H1 (cell line): ENCODE data around the gene HOXB7. TPM values are rescaled to one million over a fixed set of nuclear protein-coding genes. Genes with fewer than 3 reads are reported as not detected.

Experiments used
- CTCF ChIA-PET: fragments of 300-600 bp; sonication (Branson Sonifier 250); formaldehyde crosslinking; loops from one replicate; lab custom pipeline; 2021; ENCODE audit not compliant: partially characterized antibody; lab: Charles Lee
- POLR2A ChIA-PET: fragments of 300-600 bp; sonication (Branson Sonifier 250); formaldehyde crosslinking; loops from one replicate; lab custom pipeline; 2021; ENCODE audit warnings: inconsistent platforms; ENCODE audit not compliant: partially characterized antibody; lab: Charles Lee
- DNase-seq, 2 experiments: peaks; one replicate each; pipeline versions ENCODE4 v3.0.0 to v3.0.0-alpha.2; 2010 to 2022; ENCODE audit warnings: low spot score in 2 of 2, low read depth in 1 of 2, mixed read lengths in 1 of 2
- FAIRE-seq: peaks from 2 replicates; lab custom pipeline; 2011; peaks lifted over from hg19 to GRCh38; lab: Jason Lieb, UNC
- H2AFZ ChIP-seq: 2 replicates; pipeline ENCODE4 v1.8.1; 2012; ENCODE audit warnings: low read length, inconsistent platforms
- H2AK5ac ChIP-seq: 2 replicates; pipeline ENCODE4 v1.6.1; 2013; ENCODE audit warnings: low read depth, low read length
- H2BK120ac ChIP-seq: replicated peaks from 2 replicates; pipeline ENCODE3; 2013; ENCODE audit warnings: low read depth, low read length, inconsistent platforms
- H2BK12ac ChIP-seq: 2 replicates; pipeline ENCODE4 v1.6.1; 2013; ENCODE audit warnings: low read depth, low read length
- H2BK15ac ChIP-seq: 2 replicates; pipeline ENCODE4 v1.6.1; 2013; ENCODE audit warnings: low read length
- H2BK20ac ChIP-seq: 2 replicates; pipeline ENCODE4 v1.6.1; 2013; ENCODE audit warnings: low read length
- H2BK5ac ChIP-seq: 2 replicates; pipeline ENCODE4 v1.6.1; 2013; ENCODE audit warnings: low read depth, low read length
- H3K14ac ChIP-seq: 2 replicates; pipeline ENCODE4 v1.6.1; 2013; ENCODE audit warnings: inconsistent platforms; ENCODE audit not compliant: insufficient read length
- H3K18ac ChIP-seq: 2 replicates; pipeline ENCODE4 v1.6.1; 2013; ENCODE audit warnings: low read length; ENCODE audit errors: extremely low read depth
- H3K23ac ChIP-seq: 2 replicates; pipeline ENCODE4 v1.6.1; 2013; ENCODE audit warnings: inconsistent platforms; ENCODE audit not compliant: insufficient read length
- H3K23me2 ChIP-seq: 2 replicates; pipeline ENCODE4 v1.6.1; 2013; ENCODE audit warnings: low read depth, low read length
- H3K27ac ChIP-seq: 2 replicates; pipeline ENCODE4 v1.6.1; 2011; ENCODE audit warnings: low read depth, low read length, inconsistent platforms
- H3K27me3 ChIP-seq, 4 experiments: replicated peaks in 1 of 4; 1 replicate in 1 of 4; 2 replicates in 3 of 4; pipeline versions ENCODE4 v1.6.1 to v1.8.1; 2011 to 2013; ENCODE audit warnings: low read length in 3 of 4, mild to moderate bottlenecking in 3 of 4, inconsistent platforms in 2 of 4, mixed read lengths in 2 of 4, moderate library complexity in 1 of 4; ENCODE audit not compliant: control insufficient read depth in 3 of 4, insufficient read depth in 3 of 4; ENCODE audit errors: extremely low read depth in 1 of 4
- H3K36me3 ChIP-seq, 4 experiments: 2 replicates each; pipeline versions ENCODE4 v1.6.1 to v1.8.1; 2011 to 2013; ENCODE audit warnings: mild to moderate bottlenecking in 4 of 4, low read length in 3 of 4, moderate library complexity in 2 of 4, control low read depth in 1 of 4, inconsistent platforms in 1 of 4; ENCODE audit not compliant: insufficient read depth in 4 of 4, control insufficient read depth in 2 of 4
- H3K4ac ChIP-seq: replicated peaks from 2 replicates; pipeline ENCODE3; 2013; ENCODE audit warnings: low read length, low read depth, mixed read lengths, inconsistent platforms; ENCODE audit not compliant: insufficient read length
- H3K4me1 ChIP-seq, 4 experiments: replicated peaks in 1 of 4; 1 replicate in 1 of 4; 2 replicates in 3 of 4; pipeline versions ENCODE4 v1.6.1 to v1.8.1; 2011 to 2013; ENCODE audit warnings: low read length in 3 of 4, inconsistent platforms in 2 of 4, mixed read lengths in 1 of 4; ENCODE audit not compliant: insufficient read depth in 4 of 4, control insufficient read depth in 3 of 4
- H3K4me2 ChIP-seq, 2 experiments: 2 replicates each; pipeline versions ENCODE4 v1.6.1 to v1.8.1; 2011 to 2013; ENCODE audit warnings: low read depth in 2 of 2, low read length in 2 of 2, control low read depth in 1 of 2, inconsistent platforms in 1 of 2, mild to moderate bottlenecking in 1 of 2; ENCODE audit not compliant: insufficient read depth in 1 of 2
- H3K4me3 ChIP-seq, 4 experiments: fragments of 200-600, 300-600 bp in 1 of 4; sonication (generic), shearing (Covaris generic), sonication (Bioruptor Twin) in 1 of 4; 2 replicates each; pipeline versions ENCODE4 v1.5.1 to v1.8.1; 2011 to 2016; ENCODE audit warnings: low read length in 4 of 4, low read depth in 3 of 4, control low read depth in 2 of 4, inconsistent platforms in 2 of 4, mild to moderate bottlenecking in 2 of 4, mixed read lengths in 1 of 4, moderate library complexity in 1 of 4; ENCODE audit not compliant: insufficient read depth in 2 of 4; ENCODE audit errors: extremely low read depth in 1 of 4
- H3K56ac ChIP-seq: replicated peaks from 2 replicates; pipeline ENCODE3; 2013; ENCODE audit warnings: low read depth, mild to moderate bottlenecking, mixed read lengths, low read length, inconsistent platforms; ENCODE audit not compliant: insufficient read length
- H3K79me1 ChIP-seq: 2 replicates; pipeline ENCODE4 v1.6.1; 2013; ENCODE audit warnings: low read depth, low read length, control low read depth
- H3K79me2 ChIP-seq, 2 experiments: 2 replicates each; pipeline versions ENCODE4 v1.6.1 to v1.8.1; 2012 to 2013; ENCODE audit warnings: low read length in 2 of 2, mild to moderate bottlenecking in 2 of 2, inconsistent platforms in 1 of 2; ENCODE audit not compliant: insufficient read depth in 2 of 2, control insufficient read depth in 1 of 2
- H3K9ac ChIP-seq, 4 experiments: replicated peaks in 1 of 4; 1 replicate in 1 of 4; 2 replicates in 3 of 4; pipeline versions ENCODE4 v1.6.1 to v1.8.1; 2011 to 2013; ENCODE audit warnings: low read depth in 3 of 4, low read length in 3 of 4, control low read depth in 2 of 4, mild to moderate bottlenecking in 2 of 4, moderate library complexity in 2 of 4, inconsistent platforms in 1 of 4; ENCODE audit errors: extremely low read depth in 1 of 4
- H3K9me3 ChIP-seq, 2 experiments: 2 replicates each; pipeline versions ENCODE4 v1.6.1 to v1.8.1; 2012 to 2013; ENCODE audit warnings: mild to moderate bottlenecking in 2 of 2, moderate library complexity in 2 of 2, control low read depth in 1 of 2, inconsistent platforms in 1 of 2, low read depth in 1 of 2, low read length in 1 of 2, mixed read lengths in 1 of 2; ENCODE audit not compliant: insufficient read depth in 2 of 2
- H4K20me1 ChIP-seq, 2 experiments: replicated peaks in 1 of 2; 2 replicates each; pipeline versions ENCODE3 to v1.8.1; 2011 to 2013; ENCODE audit warnings: inconsistent platforms in 2 of 2, low read length in 2 of 2, mild to moderate bottlenecking in 1 of 2; ENCODE audit not compliant: insufficient read depth in 2 of 2, control insufficient read depth in 1 of 2
- H4K5ac ChIP-seq: 2 replicates; pipeline ENCODE4 v1.6.1; 2013; ENCODE audit warnings: low read length, low read depth, mixed read lengths, inconsistent platforms; ENCODE audit not compliant: insufficient read length
- H4K8ac ChIP-seq: 2 replicates; pipeline ENCODE4 v1.8.0; 2013; ENCODE audit warnings: mild to moderate bottlenecking, moderate library complexity, low read length, inconsistent platforms; ENCODE audit not compliant: insufficient read depth; ENCODE audit errors: extremely low read depth
- H4K91ac ChIP-seq: replicated peaks from 2 replicates; pipeline ENCODE3; 2013; ENCODE audit warnings: low read length, mixed read lengths, inconsistent platforms; ENCODE audit not compliant: insufficient read length
- CREB1 ChIP-seq: IDR thresholded peaks from 2 replicates; pipeline ENCODE4 v1.6.1; 2012; ENCODE audit warnings: inconsistent platforms
- GTF2F1 ChIP-seq: IDR thresholded peaks from 2 replicates; pipeline ENCODE4 v1.6.1; 2012; ENCODE audit warnings: low read depth, low read length, improper control_type of control experiment, borderline replicate concordance
- KDM4A ChIP-seq: IDR thresholded peaks from one replicate; pipeline ENCODE4 v1.7.1; 2012; ENCODE audit warnings: low read depth, mild to moderate bottlenecking, moderate library complexity, low read length, inconsistent platforms; ENCODE audit not compliant: severe bottlenecking
- RNF2 ChIP-seq: fragments of 200-900, 300-1000 bp; sonication (generic); IDR thresholded peaks from 2 replicates; pipeline ENCODE4 v1.7.1; 2016; ENCODE audit warnings: borderline replicate concordance, low read depth, mild to moderate bottlenecking, antibody characterized with exemption, low read length; ENCODE audit not compliant: poor library complexity, severe bottlenecking; ENCODE audit errors: missing control alignments
- RXRA ChIP-seq: IDR thresholded peaks from 2 replicates; pipeline ENCODE4 v1.6.1; 2011; ENCODE audit warnings: low read depth, mild to moderate bottlenecking, low read length, moderate library complexity; ENCODE audit not compliant: insufficient read depth
- SP1 ChIP-seq: IDR thresholded peaks from 2 replicates; pipeline ENCODE4 v1.6.1; 2011; ENCODE audit warnings: low read depth, low read length
- SRF ChIP-seq: IDR thresholded peaks from 2 replicates; pipeline ENCODE4 v1.6.1; 2011; ENCODE audit warnings: mild to moderate bottlenecking, low read depth, low read length, moderate library complexity
- SUZ12 ChIP-seq: fragments of 200-600 bp; sonication (generic); IDR thresholded peaks from 2 replicates; pipeline ENCODE4 v1.6.1; 2012; ENCODE audit warnings: mild to moderate bottlenecking, inconsistent platforms, low read length, moderate library complexity, mixed read lengths
- WGBS, 2 experiments: shearing (Covaris generic) in 1 of 2; methylation state at CpG; one replicate each; pipeline versions ENCODE4 v1.1.6 to v1.1.7; 2013 to 2015; ENCODE audit warnings: low lambda C conversion rate in 2 of 2, mixed read lengths in 2 of 2, inconsistent platforms in 1 of 2, low coverage in 1 of 2, missing lambda C conversion rate in 1 of 2; ENCODE audit not compliant: insufficient replicate concordance in 2 of 2, insufficient coverage in 1 of 2, insufficient read length in 1 of 2; ENCODE audit errors: extremely low coverage in 1 of 2, missing lambda C conversion rate in 1 of 2; 5-methylcytosine and 5-hydroxymethylcytosine counted together
- polyA plus RNA-seq, 7 experiments: library from polyadenylated mRNA; depleted of rRNA in 3 of 7; stranded (reverse) in 5 of 7; unstranded in 2 of 7; fragments of >200 nt in 5 of 7; fragments of 200-250 nt in 2 of 7; gene quantifications; 1 replicate in 5 of 7; 2 replicates in 1 of 7; 4 replicates in 1 of 7; pipeline versions ENCODE4 v1.2.1 to v1.2.3, GENCODE V29; 2011 to 2013; ENCODE audit warnings: missing spikeins in 2 of 7, mixed read lengths in 2 of 7
- total RNA-seq: library from RNA; stranded (reverse); fragmentation: NEBNext Ultra II Directional; extraction: Animal tissue kit (Norgen Biotek cat#: 25700); gene quantifications from 2 replicates; pipeline ENCODE4 v1.2.1, GENCODE V29; 2021

HOXB7 gene
- total and polyA plus RNA-seq, 2 of the 8 experiments (the other 6 are each of a cell fraction or from before 2014, with no cell fraction given): not detected

GRCh38 chr17:48647103-48647962, 36.5 kb upstream of the HOXB7 start:
- 0% methylated on average over 7 of the region's 30 CpGs; no CpG with 5 or more reads in 1 of the 2 experiments for whole genome bisulfite sequencing, 2 experiments
- H3K4me3 ChIP-seq: peak overlapping the region in 2 of 4 experiments; percentile 3 to 51; a peak in 4 of 8 replicates
- H2BK15ac ChIP-seq: 0 out of 2 replicates have a peak overlapping the region, but pooled peaks have one; percentile 29
- no peak overlapping the region for H4K91ac ChIP-seq
- no peak overlapping the region for H4K8ac ChIP-seq
- H3K27ac ChIP-seq: no peak overlapping the region
- H2BK120ac ChIP-seq: no peak overlapping the region
- peak overlapping the region; percentile 56 to 73 for H3K4me2 ChIP-seq
- TF ChIP-seq KDM4A (peak; percentile 19), RXRA (no peak), CREB1 (no peak), SP1 (0 out of 2 replicates have a peak, but pooled peaks have one; percentile 4), SUZ12 (peak; percentile 32; the same call in 1 of the 2 replicates), SRF (no peak), GTF2F1 (no peak), RNF2 (peak; percentile 75)
- no peak overlapping the region for H3K56ac ChIP-seq
- peak in 1 of 2 experiments; percentile 73 for DNase-seq
- H3K23me2 ChIP-seq: peaks cover 3% of the 10 kb centered on the region; the same call in 1 of the 2 replicates
- no peaks in the 10 kb centered on the region for H3K79me1 ChIP-seq
- no peaks in the 10 kb centered on the region for H3K79me2 ChIP-seq
- H2AK5ac ChIP-seq: no peak overlapping the region
- no peak overlapping the region for H3K14ac ChIP-seq
- H4K5ac ChIP-seq: no peak overlapping the region
- peaks cover 0 to 14% (median 8%) of the 10 kb centered on the region in 4 experiments; a peak in 5 of 7 replicates for H3K4me1 ChIP-seq
- no peak overlapping the region for H2BK5ac ChIP-seq
- H3K23ac ChIP-seq: no peak overlapping the region
- no peak for FAIRE-seq
- peaks cover 0 to 18% of the 10 kb centered on the region in 2 experiments for H4K20me1 ChIP-seq
- H3K9ac ChIP-seq: no peak overlapping the region
- H2AFZ ChIP-seq: no peak overlapping the region
- ChIA-PET CTCF (interaction anchor here (0.6 to 2.0 kb wide), 9 partner anchors 8 to 577 kb away, joined by 3 to 7 read pairs (median 4); no protein-coding TSS in a partner anchor), POLR2A (interaction anchor here (0.6 to 1.1 kb wide), 2 partner anchors 16 to 26 kb away, joined by 3 to 4 read pairs; no protein-coding TSS in a partner anchor)
- H3K36me3 ChIP-seq: peaks cover 0 to 3% (median 0%) of the 10 kb centered on the region in 4 experiments; a peak in 1 of 8 replicates
- H3K9me3 ChIP-seq: no peaks in the 10 kb centered on the region
- peaks cover 69 to 81% (median 74%) of the 10 kb centered on the region in 4 experiments for H3K27me3 ChIP-seq
- H3K18ac ChIP-seq: no peak overlapping the region
- H2BK20ac ChIP-seq: no peak overlapping the region
- H2BK12ac ChIP-seq: no peak overlapping the region
- H3K4ac ChIP-seq: no peak overlapping the region
